A549 (cell line): ENCODE data around the gene SPATA16.

Experiments
- CHD2 ChIP-seq: fragments of 150-350 bp; IDR thresholded peaks from 2 replicates; pipeline ENCODE4 v1.6.1; 2014; ENCODE audit warnings: low read length; ENCODE audit not compliant: partially characterized antibody
- EHF ChIP-seq: fragments of 250-450 bp; sonication (Bioruptor Pico); IDR thresholded peaks from 2 replicates; pipeline ENCODE4 v1.5.0; 2020; ENCODE audit warnings: mild to moderate bottlenecking
- EHMT2 ChIP-seq: fragments of 200-600 bp; sonication (generic); IDR thresholded peaks from 2 replicates; pipeline ENCODE4 v1.6.1; 2016; ENCODE audit warnings: antibody characterized with exemption, low read depth, mild to moderate bottlenecking, moderate library complexity
- EP300 ChIP-seq, 2 experiments: fragments of >200 bp; sonication (Bioruptor Twin); formaldehyde crosslinking; IDR thresholded peaks; 2 replicates in 1 of 2; 3 replicates in 1 of 2; pipeline ENCODE4 v1.6.1; 2016 to 2017
- ESRRA ChIP-seq: fragments of 150-350 bp; IDR thresholded peaks from 2 replicates; pipeline ENCODE4 v1.6.1; 2014; ENCODE audit warnings: mild to moderate bottlenecking, low read length, borderline replicate concordance
- JUN ChIP-seq, 2 experiments: fragments of >200 bp; sonication (Bioruptor Twin); formaldehyde crosslinking; IDR thresholded peaks; 2 replicates in 1 of 2; 3 replicates in 1 of 2; pipeline ENCODE4 v1.6.1; 2016 to 2017
- KDM1A ChIP-seq: fragments of 200-600 bp; sonication (generic); IDR thresholded peaks from 2 replicates; pipeline ENCODE4 v1.6.1; 2016; ENCODE audit warnings: low read depth, mild to moderate bottlenecking
- MAZ ChIP-seq: fragments of 150-350 bp; IDR thresholded peaks from 2 replicates; pipeline ENCODE4 v1.6.1; 2014; ENCODE audit warnings: antibody characterized with exemption, low read depth, low read length, borderline replicate concordance
- PHF8 ChIP-seq: fragments of 200-600 bp; sonication (generic); IDR thresholded peaks from 2 replicates; pipeline ENCODE4 v1.6.1; 2016; ENCODE audit warnings: low read depth, mild to moderate bottlenecking, antibody characterized with exemption, moderate library complexity, borderline replicate concordance
- RNF2 ChIP-seq: fragments of 200-600 bp; sonication (generic); IDR thresholded peaks from 2 replicates; pipeline ENCODE4 v1.6.1; 2016; ENCODE audit warnings: low read depth, mild to moderate bottlenecking, antibody characterized with exemption, moderate library complexity, borderline replicate concordance
- SREBF2 ChIP-seq: fragments of 450-650 bp; IDR thresholded peaks from 2 replicates; pipeline ENCODE4 v1.6.1; 2014; ENCODE audit warnings: mild to moderate bottlenecking, moderate library complexity
- TF ChIP-seq, protein P1 (sequence below): fragments of 450-650 bp; IDR thresholded peaks from 2 replicates; pipeline ENCODE4 v1.6.1; 2014; ENCODE audit warnings: antibody characterized with exemption
- TF ChIP-seq, protein P2 (sequence below): fragments of 200-600 bp; sonication (generic); IDR thresholded peaks from 2 replicates; pipeline ENCODE4 v1.6.1; 2016; ENCODE audit warnings: antibody characterized with exemption, mild to moderate bottlenecking, moderate library complexity

DNA sequence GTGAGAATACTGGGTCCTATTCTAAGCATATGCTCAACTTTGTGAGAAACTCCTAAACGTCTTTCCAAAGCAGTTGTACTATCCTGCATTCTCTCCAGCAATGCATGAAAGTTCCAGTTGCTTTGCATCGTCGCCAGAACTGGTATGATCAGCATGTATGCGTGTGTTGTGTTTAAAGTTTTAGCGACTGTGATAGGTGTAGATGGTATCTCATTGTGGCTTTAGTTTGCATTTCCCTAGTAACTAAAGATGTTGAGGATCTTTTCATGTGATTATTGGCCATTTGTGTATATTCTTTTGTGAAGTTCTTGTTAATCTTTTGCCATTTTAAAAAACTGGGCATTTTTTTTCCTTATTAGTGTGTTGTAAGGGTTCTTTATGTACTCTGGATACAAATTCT is 115.1 kb downstream of the SPATA16 start:
- TF ChIP-seq RNF2 (no peak), EHMT2 (no peak), EHF (no peak), JUN (IDR thresholded peaks at IDR 0.05) (no peak), ESRRA (no peak), MAZ (no peak), EP300 (IDR thresholded peaks at IDR 0.05) (no peak), KDM1A (no peak), CHD2 (no peak), PHF8 (no peak), SREBF2 (no peak)
- TF ChIP-seq, protein P1, sequence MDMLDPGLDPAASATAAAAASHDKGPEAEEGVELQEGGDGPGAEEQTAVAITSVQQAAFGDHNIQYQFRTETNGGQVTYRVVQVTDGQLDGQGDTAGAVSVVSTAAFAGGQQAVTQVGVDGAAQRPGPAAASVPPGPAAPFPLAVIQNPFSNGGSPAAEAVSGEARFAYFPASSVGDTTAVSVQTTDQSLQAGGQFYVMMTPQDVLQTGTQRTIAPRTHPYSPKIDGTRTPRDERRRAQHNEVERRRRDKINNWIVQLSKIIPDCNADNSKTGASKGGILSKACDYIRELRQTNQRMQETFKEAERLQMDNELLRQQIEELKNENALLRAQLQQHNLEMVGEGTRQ = no peak
- TF ChIP-seq, protein P2, sequence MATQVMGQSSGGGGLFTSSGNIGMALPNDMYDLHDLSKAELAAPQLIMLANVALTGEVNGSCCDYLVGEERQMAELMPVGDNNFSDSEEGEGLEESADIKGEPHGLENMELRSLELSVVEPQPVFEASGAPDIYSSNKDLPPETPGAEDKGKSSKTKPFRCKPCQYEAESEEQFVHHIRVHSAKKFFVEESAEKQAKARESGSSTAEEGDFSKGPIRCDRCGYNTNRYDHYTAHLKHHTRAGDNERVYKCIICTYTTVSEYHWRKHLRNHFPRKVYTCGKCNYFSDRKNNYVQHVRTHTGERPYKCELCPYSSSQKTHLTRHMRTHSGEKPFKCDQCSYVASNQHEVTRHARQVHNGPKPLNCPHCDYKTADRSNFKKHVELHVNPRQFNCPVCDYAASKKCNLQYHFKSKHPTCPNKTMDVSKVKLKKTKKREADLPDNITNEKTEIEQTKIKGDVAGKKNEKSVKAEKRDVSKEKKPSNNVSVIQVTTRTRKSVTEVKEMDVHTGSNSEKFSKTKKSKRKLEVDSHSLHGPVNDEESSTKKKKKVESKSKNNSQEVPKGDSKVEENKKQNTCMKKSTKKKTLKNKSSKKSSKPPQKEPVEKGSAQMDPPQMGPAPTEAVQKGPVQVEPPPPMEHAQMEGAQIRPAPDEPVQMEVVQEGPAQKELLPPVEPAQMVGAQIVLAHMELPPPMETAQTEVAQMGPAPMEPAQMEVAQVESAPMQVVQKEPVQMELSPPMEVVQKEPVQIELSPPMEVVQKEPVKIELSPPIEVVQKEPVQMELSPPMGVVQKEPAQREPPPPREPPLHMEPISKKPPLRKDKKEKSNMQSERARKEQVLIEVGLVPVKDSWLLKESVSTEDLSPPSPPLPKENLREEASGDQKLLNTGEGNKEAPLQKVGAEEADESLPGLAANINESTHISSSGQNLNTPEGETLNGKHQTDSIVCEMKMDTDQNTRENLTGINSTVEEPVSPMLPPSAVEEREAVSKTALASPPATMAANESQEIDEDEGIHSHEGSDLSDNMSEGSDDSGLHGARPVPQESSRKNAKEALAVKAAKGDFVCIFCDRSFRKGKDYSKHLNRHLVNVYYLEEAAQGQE = no peak
